ENCODE results near the gene PRDM15. TPM values are rescaled to one million over a fixed set of nuclear protein-coding genes. Genes with fewer than 3 reads are reported as not detected.

PRDM15 gene
- total RNA-seq, 1 donor from 2014 or later = 5.4 TPM

DNA sequence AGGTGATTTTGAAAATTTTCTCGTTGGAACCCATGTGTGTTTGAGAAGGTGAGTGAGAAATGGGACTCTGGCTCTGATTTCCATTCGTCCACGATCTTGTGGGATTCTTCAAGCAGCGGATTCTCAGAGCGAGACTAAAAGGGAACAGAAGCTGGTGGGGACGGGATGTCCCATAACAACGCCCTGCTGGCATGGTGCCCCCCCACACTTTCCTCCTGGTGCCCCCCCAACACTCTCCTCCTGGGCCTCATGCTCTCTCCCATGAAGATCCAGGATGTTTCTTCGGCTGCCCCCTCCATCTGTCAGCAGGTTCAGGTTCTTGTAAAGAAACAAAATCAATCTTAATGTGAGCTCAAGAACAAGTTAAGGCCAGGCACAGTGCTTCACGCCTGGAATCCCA, 29.1 kb downstream of the PRDM15 start:
- Histone ChIP-seq H3K27me3 (ENCODE audit: control insufficient read depth, insufficient read depth, low read length) (no peaks in the 10 kb centered on the region), H3K36me3 (ENCODE audit: control insufficient read depth, insufficient read depth, low read length) (no peaks in the 10 kb centered on the region), H3K4me3 (ENCODE audit: low read depth, low read length) (no peak overlapping the region)
- DNase-seq (ENCODE audit: low read depth) = no peak
- TF ChIP-seq, protein P1, sequence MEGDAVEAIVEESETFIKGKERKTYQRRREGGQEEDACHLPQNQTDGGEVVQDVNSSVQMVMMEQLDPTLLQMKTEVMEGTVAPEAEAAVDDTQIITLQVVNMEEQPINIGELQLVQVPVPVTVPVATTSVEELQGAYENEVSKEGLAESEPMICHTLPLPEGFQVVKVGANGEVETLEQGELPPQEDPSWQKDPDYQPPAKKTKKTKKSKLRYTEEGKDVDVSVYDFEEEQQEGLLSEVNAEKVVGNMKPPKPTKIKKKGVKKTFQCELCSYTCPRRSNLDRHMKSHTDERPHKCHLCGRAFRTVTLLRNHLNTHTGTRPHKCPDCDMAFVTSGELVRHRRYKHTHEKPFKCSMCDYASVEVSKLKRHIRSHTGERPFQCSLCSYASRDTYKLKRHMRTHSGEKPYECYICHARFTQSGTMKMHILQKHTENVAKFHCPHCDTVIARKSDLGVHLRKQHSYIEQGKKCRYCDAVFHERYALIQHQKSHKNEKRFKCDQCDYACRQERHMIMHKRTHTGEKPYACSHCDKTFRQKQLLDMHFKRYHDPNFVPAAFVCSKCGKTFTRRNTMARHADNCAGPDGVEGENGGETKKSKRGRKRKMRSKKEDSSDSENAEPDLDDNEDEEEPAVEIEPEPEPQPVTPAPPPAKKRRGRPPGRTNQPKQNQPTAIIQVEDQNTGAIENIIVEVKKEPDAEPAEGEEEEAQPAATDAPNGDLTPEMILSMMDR (IDR thresholded peaks at IDR 0.05; ENCODE audit: insufficient read depth, low read length, poor library complexity, severe bottlenecking) = no peak

- no peak for DNase-seq (ENCODE audit: low read depth)
- no peak overlapping the region for H3K4me3 ChIP-seq (ENCODE audit: low read depth, low read length)
- no peaks in the 10 kb centered on the region for H3K27me3 ChIP-seq (ENCODE audit: control insufficient read depth, insufficient read depth, low read length)
- no peaks in the 10 kb centered on the region for H3K36me3 ChIP-seq (ENCODE audit: control insufficient read depth, insufficient read depth, low read length)
- TF ChIP-seq, protein P1 (IDR thresholded peaks at IDR 0.05; ENCODE audit: insufficient read depth, low read length, poor library complexity, severe bottlenecking) = no peak
These were observed 30.1 kb downstream of the PRDM15 start for GRCh38 chr21:41848958-41849580.

DNA sequence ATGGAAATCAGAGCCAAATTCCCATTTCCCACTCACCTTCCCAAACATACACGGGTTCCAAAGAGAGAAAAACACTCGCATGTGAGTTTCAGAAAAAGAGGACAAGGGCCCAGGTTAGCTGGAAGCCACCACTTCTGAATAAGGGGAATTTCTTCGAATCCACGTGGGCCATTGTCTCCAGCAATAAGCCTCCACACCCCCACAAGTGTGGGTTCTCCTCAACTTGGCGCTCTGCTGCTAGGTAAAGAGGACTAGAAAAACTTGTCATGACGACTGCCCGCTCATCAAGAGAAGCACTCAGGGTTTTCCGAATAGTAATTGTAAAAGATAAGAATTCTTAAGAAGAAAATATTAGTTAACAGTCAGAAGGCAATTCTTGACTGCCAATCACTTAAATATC, 30.6 kb downstream of the PRDM15 start:
- no peak for DNase-seq (ENCODE audit: low read depth)
- Histone ChIP-seq H3K36me3 (ENCODE audit: control insufficient read depth, insufficient read depth, low read length) (no peaks in the 10 kb centered on the region), H3K4me3 (ENCODE audit: low read depth, low read length) (no peak overlapping the region), H3K27me3 (ENCODE audit: control insufficient read depth, insufficient read depth, low read length) (no peaks in the 10 kb centered on the region)
- TF ChIP-seq, protein P1 (IDR thresholded peaks at IDR 0.05; ENCODE audit: insufficient read depth, low read length, poor library complexity, severe bottlenecking) = no peak

DNA sequence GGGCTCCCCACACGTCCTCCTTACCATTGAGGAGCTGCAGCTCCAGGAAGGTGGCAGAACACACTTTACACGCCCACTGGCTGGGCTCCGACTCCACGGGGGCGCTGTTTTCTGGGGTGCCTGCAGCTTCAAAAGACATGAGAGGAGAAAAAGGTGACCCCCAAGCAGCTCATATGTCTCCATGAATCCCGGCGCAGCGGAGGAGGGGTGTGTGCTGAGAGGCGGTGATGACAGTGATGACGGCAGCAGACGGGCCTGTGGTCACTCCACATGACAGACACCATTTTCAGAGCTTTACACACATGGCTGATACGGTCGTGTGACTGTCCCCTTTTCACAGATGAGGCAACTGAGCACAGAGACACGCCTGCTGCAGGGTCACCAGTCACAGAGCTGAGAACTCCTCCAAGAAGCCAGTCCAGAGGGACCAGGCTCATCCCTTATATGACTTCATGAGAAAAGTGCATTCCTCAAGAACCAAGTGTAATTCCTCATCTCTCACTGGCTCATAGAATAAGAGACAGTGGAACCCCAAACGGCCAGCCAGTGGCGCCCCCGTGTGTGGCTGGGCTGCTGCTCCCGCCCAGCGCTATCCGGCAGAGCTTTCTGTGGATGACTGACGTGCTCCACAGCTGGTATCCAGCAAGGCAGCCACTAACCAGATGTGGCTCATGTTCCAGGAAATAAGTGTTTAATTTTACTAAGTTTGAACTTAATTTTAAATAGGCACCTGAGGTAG, 31.9 kb downstream of the PRDM15 start:
- DNase-seq (ENCODE audit: low read depth) = no peak
- no peaks in the 10 kb centered on the region for H3K36me3 ChIP-seq (ENCODE audit: control insufficient read depth, insufficient read depth, low read length)
- TF ChIP-seq, protein P1 (IDR thresholded peaks at IDR 0.05; ENCODE audit: insufficient read depth, low read length, poor library complexity, severe bottlenecking) = peak; percentile 13

GRCh38 chr21:41846536-41846935, 32.6 kb downstream of the PRDM15 start:
- TF ChIP-seq, protein P1 (IDR thresholded peaks at IDR 0.05; ENCODE audit: insufficient read depth, low read length, poor library complexity, severe bottlenecking) = no peak
- no peak overlapping the region for H3K4me3 ChIP-seq (ENCODE audit: low read depth, low read length)
- H3K36me3 ChIP-seq (ENCODE audit: control insufficient read depth, insufficient read depth, low read length) = no peaks in the 10 kb centered on the region
- no peaks in the 10 kb centered on the region for H3K27me3 ChIP-seq (ENCODE audit: control insufficient read depth, insufficient read depth, low read length)
- DNase-seq (ENCODE audit: low read depth) = no peak

More for the DNA sequence above, 31.9 kb downstream of the PRDM15 start:
- H3K27me3 ChIP-seq (ENCODE audit: control insufficient read depth, insufficient read depth, low read length) = no peaks in the 10 kb centered on the region
- no peak overlapping the region for H3K4me3 ChIP-seq (ENCODE audit: low read depth, low read length)

DNA sequence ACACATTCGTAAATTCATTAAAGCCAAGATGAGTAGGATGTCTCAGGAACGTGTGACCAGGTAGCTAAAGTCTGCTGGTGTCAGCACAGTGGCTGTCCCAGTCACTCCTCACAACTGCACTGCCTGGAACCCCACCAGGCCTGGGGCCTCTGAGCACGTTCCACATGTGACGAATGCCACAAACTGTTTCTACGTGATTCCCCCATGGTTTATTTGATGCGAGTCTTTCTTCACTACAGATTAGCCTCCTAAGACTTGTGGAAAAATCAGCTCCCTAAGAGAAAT, 33.2 kb downstream of the PRDM15 start:
- H3K36me3 ChIP-seq (ENCODE audit: control insufficient read depth, insufficient read depth, low read length) = no peaks in the 10 kb centered on the region
- DNase-seq (ENCODE audit: low read depth) = no peak
- TF ChIP-seq, protein P1 (IDR thresholded peaks at IDR 0.05; ENCODE audit: insufficient read depth, low read length, poor library complexity, severe bottlenecking) = no peak
- no peak overlapping the region for H3K4me3 ChIP-seq (ENCODE audit: low read depth, low read length)
- H3K27me3 ChIP-seq (ENCODE audit: control insufficient read depth, insufficient read depth, low read length) = no peaks in the 10 kb centered on the region

All from kidney epithelial cell (primary cell).